ENCODE data around the gene CAMTA1.
"Not testable (repeated sequence)": the region's sequence is repeated elsewhere in the genome, so short reads cannot be mapped to it uniquely, and the experiment has no call there.

Gene CAMTA1, protein sequence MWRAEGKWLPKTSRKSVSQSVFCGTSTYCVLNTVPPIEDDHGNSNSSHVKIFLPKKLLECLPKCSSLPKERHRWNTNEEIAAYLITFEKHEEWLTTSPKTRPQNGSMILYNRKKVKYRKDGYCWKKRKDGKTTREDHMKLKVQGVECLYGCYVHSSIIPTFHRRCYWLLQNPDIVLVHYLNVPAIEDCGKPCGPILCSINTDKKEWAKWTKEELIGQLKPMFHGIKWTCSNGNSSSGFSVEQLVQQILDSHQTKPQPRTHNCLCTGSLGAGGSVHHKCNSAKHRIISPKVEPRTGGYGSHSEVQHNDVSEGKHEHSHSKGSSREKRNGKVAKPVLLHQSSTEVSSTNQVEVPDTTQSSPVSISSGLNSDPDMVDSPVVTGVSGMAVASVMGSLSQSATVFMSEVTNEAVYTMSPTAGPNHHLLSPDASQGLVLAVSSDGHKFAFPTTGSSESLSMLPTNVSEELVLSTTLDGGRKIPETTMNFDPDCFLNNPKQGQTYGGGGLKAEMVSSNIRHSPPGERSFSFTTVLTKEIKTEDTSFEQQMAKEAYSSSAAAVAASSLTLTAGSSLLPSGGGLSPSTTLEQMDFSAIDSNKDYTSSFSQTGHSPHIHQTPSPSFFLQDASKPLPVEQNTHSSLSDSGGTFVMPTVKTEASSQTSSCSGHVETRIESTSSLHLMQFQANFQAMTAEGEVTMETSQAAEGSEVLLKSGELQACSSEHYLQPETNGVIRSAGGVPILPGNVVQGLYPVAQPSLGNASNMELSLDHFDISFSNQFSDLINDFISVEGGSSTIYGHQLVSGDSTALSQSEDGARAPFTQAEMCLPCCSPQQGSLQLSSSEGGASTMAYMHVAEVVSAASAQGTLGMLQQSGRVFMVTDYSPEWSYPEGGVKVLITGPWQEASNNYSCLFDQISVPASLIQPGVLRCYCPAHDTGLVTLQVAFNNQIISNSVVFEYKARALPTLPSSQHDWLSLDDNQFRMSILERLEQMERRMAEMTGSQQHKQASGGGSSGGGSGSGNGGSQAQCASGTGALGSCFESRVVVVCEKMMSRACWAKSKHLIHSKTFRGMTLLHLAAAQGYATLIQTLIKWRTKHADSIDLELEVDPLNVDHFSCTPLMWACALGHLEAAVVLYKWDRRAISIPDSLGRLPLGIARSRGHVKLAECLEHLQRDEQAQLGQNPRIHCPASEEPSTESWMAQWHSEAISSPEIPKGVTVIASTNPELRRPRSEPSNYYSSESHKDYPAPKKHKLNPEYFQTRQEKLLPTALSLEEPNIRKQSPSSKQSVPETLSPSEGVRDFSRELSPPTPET (N-terminal part only)

DNA sequence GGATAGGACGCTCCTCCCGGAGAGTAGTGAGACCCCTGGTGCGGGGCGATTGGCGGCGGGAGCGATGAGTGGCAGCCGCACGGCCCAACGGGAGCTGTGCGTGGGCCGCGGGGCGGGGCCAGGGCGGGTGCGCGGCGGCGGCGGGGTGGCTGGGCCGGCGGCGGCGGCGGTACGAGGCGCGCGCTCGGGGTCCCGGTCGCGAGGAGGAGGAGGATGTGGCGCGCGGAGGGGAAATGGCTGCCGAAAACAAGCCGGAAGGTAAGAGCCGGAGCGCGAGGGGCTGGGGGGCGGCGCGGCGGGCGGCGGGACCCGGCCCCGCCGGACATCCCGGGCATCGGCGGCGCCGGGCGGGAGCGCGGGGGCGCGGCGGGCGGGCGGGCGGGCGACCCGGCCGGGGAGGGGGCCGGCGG lies at the start of gene CAMTA1:
Gene CAMTA1 (plus strand): TSS at position 137 of the 410 bp plus-strand sequence. CDS start 77 bp downstream, at position 214.
- DNase-seq (ENCODE audit: low spot score) = no peak

DNA sequence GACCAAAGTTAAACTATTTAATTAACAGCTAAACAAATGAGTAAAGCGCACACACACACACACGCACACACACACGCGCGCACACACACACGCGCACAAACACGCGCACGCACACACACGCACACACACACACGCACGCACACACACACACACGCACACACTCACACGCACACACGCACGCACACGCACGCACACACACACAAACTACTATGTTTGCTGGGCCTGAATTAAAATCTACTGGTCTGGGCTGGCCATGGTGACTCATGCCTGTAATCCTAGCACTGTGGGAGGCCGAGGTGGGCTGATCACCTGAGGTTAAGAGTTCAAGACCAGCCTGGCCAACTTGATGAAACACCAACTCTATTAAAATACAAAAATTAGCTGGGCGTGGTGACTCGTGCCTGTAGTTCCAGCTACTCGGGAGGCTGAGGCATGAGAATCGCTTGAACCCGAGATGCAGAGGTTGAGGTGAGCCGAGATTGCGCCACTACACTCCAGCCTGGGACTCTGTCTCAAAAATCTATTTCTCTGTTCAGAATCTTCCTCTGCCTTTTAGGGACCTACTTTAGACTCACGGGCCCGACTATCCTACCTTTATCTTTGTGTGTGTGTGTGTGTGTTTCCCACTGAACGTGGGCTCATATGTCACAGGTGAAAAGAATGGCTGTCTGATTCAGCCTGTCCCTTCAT lies 46.1 kb upstream of the CAMTA1 start:
- DNase-seq (ENCODE audit: low spot score) = no peak

DNA sequence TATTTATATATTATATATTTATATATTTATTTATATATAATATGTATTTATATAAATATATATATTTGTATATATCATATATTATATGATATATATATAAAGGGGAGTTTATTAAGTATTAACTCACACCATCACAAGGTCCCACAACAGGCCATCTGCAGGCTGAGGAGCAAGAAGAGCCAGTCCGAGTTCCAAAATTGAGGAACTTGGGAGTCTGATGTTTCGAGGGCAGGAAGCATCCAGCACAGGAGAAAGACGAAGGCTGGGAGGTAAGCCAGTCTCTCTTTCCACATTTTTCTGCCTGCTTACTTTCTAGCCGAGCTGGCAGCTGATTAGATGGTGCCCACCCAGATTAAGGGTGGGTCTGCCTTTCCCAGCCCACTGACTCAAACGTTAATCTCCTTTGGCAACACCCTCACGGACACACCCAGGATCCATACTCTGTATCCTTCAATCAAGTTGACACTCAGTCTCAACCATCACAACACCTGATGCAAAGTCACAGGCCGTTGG lies 42.5 kb upstream of the CAMTA1 start:
- DNase-seq (ENCODE audit: low spot score) = not testable (repeated sequence)

DNA sequence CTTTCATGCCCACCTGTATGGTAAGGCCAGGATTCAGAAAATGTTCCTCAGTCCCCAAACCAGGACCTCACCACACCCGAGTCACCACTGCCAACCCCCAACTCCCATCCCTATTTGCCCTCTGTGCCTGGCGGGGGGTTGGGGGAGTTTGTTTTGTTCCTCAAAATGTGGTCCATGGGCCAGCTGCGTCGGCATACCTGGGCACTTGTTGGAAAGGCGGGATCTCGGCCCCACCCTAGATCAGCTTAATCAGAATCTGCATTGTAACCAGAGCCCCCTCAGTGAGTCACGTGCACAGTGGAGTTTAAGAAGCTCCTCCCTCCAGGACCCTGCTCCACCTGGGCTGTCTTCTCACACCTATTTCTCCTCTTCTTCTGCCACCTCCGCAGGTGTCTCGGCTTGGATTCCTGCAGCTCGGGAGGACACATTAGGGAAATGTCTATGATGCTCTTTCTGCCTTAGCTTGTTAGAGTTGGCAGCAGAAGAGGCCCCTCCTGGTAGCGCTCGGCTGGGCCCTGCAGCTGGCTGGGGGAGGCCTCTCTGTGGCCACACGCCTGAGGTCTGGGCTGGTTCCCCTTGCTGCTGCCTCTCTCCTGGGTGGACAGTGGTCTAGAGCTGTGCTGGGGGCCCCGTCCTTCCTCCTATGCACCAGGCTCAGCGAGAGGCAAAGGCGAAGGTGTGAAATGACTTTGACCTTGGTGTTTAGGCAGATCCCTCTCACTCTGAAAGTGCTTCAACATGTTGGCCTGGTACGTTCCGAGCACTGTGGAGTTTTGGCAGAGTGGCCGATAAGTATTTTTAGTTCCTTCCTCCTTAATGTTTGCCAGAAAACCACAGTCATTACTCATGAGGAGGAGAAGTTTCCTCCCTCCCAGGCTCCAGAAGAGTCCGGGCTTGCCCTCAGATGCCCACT lies 41.8 kb upstream of the CAMTA1 start:
- DNase-seq (ENCODE audit: low spot score) = no peak

DNA sequence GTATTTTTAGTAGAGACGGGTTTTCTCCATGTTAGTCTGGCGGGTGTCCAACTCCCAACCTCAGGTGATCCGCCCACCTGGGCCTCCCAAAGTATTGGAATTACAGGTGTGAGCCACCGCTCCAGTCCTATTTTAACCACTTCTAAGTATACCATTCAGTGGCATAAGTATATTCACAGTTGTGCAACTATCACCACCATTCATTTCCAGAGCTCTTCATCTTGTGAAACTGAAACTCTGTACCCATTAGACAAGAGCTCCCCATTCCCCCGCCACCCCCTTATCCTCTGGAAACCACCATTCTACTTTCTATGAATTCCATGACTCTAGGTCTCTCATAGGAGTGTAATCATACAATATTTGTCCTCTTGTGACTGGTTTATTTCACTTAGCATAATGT lies 40.2 kb upstream of the CAMTA1 start:
- DNase-seq (ENCODE audit: low spot score) = no peak

DNA sequence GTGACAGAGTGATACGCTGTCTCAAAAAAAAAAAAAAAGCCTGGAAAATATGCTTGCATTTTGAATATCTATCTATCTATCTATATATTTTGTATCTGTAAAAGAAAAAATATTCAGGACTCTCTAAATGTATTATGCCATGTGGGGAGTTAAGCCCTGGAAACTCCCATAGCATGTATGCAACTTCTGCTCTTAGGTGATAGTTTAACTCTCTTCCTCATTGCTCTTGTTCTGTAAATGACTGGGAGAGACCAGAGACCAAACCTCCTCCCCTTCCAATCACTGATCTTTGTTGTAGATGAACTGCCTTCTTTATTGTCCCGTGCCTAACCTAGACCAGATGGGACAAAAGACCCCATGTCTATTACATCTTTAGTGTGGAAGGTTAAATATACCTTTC lies 37.6 kb upstream of the CAMTA1 start:
- no peak for DNase-seq (ENCODE audit: low spot score)

DNA sequence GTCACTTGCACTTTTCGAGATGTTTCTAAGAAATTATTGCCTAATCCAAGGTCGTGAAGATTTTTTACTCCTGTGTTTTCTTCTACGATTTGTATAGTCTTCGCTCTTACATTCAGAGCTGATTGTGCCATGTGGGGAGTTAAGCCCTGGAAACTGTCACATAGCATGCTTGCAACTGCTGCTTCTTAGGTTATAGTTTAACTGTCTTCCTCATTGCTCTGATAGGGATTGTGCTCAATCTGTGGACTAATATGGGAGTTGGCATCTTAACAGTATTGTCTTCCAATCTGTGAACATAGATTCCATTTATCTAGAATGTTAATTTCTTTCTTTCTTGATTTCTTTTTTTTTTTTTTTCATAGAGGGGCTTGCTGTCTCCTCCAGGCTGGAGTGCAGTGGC lies 34.8 kb upstream of the CAMTA1 start:
- no peak for DNase-seq (ENCODE audit: low spot score)

DNA sequence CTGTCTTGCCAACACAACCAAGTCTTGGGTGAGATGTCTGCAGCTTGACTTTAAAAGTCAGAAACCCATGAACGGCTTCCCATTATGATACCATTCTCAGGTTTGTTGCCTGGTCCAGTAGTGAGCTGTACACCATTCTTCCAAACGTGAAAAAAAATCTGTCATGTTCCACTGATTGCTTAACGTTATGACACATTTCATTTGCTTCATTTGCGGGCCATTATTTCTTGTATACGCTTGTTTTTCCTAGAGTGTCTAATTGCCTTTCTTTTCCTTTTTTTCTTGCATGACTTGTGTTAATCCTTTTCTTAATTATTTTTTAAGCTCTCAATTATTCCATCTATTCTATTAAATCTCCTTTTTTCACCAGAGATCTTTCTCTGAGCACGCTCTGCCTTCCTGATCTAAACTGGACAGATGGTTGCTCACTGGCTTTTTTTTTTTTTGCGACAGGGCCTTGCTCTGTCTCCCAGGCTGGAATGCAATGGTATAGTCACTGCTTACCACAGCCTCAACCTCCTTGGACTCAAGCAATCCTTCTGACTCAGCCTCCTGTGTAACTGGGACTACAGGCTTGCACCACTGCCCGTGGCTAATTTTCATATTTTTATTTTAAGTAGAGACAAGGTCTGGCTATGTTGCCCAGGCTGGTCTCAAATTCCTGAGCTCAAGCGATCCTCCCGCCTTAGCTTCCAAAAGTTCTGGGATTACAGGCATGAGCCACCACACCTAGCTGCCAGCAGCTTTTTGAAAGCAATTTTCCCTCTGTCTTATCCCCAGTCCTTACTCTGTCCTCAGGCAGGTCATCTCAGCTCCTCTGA lies 31.7 kb upstream of the CAMTA1 start:
- no peak for DNase-seq (ENCODE audit: low spot score)

DNA sequence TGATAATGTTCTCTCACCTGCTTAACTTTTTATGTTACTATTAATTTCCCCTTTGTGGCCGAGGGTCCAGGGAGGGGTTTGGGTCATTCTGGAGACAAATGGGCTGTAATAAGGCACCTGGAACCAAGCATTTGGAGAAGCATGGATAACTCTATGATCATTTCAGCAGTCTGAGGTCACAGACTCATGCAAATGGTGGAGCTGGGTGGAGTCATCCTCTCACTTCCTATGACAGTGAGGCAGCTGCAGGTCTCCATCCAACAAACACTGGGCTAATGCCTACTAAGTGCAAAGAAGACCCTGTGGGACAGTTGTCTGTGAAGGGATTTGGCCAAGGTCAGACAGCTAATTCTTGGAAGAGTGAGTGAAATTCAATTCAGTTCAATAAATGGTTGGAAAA lies 28.8 kb upstream of the CAMTA1 start:
- DNase-seq (ENCODE audit: low spot score) = no peak

DNA sequence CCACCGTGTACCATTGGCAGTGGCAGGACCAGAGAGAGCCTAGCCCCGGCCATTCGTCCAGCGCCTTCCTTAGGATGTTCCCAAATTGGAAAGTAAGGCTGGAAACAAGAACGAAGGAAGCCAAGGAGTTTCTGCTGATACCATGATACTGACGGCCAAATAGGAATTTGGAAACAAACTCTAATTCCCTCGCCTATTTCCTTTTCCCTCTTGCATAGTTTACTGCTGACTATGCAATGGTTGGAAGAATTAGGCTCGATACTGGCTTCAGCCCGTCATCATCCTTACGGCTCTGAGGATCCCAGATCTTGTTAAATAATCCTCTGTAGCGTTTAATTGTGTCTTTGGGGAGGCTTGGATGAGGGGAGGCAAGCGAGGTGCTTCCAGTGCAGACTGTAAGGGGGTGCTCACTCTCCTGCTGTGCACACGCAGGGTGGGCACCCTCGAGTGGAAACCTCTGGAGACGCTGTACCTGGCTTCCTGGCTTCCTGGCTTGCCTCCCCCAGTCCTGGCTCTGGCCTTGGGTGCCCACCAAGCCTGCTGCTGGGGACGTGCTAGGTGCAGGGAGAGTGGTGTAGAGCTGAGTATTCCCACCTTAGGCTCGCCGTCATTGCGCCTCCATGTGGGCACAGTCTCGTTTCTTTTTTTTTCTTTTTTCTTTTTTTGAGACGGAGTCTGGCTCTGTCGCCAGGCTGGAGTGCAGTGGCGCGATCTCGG lies 27.4 kb upstream of the CAMTA1 start:
- DNase-seq (ENCODE audit: low spot score) = no peak

DNA sequence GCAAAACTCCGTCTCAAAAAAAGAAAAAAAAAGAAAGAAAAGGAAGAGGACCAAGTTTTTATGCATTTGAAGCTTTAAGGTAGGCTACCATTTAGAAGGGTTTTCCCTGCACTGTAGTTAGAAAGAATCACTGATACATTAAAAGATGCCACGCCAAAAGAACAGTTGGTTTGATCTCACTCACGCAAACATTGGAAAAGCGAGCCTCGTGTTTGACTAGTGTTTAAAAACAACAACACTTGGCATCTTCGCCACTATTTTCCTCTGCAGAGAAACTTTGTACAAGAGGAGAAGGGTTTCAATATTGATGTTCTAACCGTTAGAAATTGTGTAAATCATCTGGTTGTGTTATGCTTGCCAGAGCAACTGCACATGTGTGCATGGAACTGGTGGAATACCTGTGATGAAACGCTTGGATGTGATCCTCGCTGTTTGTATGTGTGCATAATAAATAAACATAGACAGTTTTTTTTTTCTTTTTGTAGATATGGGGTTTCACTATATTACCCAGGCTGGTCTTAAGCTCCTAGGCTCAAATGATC lies 24.0 kb upstream of the CAMTA1 start:
- no peak for DNase-seq (ENCODE audit: low spot score)

DNA sequence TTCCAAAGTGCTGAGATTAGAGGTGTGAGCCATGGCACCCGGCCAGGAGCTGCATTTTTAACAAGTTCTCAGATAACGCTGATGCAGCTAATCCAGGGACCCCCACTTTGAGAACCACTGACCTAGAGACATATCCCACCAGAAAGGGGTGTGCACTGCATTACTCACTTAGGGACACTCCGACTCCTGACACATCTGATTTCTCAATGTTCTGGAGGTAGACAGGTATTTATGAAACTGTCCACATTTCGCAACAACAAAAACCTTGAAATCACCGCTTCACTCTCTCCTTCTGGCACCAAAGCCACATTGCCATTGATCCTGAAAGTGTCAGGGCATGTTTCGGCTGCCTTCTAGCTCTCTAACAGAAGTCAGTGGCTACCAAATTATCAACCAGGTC lies 23.2 kb upstream of the CAMTA1 start:
- DNase-seq (ENCODE audit: low spot score) = no peak

DNA sequence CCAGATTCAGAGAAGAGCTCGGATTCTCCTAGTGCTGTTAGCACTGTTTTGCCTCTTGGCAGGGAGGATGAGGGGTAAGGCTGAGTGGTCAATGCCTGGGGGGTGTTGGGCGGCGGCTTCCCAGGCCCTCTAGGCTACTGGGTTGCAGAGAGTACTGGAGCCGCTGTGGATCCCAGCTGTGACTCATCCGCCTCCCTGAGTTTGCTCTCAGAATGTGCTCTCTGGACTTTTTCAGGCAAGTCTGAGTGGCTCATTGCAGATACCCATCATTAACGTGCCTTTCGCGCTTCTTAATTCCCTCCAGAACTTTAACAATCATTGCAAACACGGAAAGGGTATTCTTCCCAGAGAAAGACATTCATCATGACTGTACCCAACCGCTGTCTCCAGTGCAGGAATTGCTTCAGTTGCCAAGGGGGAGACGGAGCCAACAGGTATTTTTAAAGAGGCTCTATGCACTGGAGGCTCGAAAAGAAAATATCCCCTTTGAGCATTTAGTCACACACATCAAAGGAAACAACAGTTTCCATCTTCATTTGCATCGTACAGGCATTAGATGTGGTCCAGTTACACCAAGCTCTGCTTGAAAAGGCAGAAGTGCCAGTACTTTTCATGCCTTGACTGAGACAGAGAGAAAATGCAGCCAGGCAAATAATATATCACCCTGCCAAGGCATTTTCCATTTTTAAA lies 14.4 kb upstream of the CAMTA1 start:
- peak; percentile 82 for DNase-seq (ENCODE audit: low spot score)

DNA sequence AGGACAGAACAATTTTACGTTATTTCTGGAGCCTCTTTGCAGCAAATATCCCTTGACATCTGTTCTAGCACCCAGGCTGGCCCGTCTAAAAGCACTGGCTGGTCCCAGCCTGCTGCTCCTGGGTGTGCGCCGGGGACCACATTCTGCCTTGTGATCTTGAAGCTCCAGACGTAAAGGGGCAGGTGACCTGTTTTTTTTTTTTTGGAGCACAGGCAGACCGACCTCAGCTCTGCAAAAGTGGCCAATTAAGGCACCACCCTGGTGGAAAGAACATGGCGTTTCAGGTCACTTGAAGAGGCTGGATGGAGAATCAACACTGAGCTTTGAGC lies 13.8 kb upstream of the CAMTA1 start:
- DNase-seq (ENCODE audit: low spot score) = peak; percentile 57

DNA sequence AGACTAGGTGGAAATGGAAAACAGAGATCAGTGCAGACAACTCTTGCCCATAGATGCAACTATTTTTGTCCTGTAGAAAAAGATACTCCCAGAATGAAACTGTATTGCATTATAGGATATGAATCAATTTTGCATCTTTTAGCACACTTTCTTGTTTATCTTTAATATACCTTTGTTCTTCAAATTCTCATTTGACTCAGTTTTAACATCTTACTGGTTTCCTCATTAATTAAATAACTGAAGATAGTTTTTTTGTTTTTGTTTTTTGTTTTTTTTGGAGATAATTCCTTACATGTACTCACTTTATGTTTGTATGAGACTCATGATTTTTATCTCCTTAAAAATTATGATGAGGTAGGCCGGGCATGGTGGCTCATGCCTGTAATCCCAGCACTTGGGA lies 10.9 kb upstream of the CAMTA1 start:
- no peak for DNase-seq (ENCODE audit: low spot score)

DNA sequence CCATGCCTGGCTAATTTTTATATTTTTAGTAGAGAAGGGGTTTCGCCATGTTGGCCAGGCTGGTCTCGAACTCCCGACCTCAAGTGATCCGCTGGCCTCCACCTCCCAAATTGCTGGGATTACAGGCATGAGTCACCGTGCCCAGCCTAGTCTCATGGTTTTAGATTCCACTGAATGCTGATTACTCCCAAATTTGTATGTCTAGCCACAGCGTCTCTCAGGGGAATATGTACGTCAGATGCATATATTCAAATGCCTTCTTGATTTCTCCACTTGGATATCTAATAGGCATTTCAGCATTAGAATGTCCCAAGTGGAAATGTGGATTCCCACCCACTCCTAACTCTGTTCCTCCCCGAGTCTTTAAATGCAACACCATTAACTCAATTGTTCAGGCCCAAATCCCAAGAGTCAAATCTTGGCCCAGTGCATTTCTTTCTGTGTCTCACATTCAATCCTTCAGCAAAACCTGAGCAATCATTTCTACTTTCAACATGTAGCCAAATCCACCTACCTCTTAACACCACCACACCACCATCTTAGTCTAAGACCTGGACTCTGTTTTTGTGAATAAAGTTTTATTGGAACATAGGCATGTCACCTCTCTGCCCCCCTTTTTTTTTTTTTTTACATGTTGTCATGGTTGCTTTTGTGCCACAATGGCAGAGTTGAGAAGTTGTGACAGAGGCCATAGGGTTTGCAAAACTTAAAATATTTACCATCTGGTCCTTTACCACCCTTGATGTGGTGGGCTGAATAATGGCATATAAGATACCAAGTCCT lies 9.8 kb upstream of the CAMTA1 start:
- peak; percentile 44 for DNase-seq (ENCODE audit: low spot score)

DNA sequence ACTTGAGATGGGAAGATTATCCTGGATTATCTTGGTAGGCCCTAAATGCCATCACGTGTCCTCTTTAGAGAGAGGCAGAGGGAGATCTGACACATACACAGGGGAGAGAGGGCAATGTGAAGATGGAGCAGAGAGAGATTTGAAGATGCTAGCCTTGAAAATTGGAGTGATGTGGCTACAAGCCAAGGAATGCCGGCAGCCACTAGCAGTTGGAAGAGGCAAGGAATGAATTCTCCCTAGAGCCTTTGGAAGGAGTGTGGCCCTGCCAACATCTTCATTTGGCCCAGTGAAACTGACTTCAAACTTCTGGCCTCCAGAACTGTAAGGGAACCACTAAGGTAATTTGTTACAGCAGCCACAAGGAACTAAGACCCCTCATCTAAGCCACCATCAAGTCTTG lies 8.9 kb upstream of the CAMTA1 start:
- DNase-seq (ENCODE audit: low spot score) = no peak

Measured in NAMALWA (cell line).